ENCODE results near the gene PPP2R2C. TPM values are rescaled to one million over a fixed set of nuclear protein-coding genes. Genes with fewer than 3 reads are reported as not detected.

Gene PPP2R2C
- total RNA-seq, 4 donors from 2014 or later: 0.47 to 4.6 (median 1.0) TPM

DNA sequence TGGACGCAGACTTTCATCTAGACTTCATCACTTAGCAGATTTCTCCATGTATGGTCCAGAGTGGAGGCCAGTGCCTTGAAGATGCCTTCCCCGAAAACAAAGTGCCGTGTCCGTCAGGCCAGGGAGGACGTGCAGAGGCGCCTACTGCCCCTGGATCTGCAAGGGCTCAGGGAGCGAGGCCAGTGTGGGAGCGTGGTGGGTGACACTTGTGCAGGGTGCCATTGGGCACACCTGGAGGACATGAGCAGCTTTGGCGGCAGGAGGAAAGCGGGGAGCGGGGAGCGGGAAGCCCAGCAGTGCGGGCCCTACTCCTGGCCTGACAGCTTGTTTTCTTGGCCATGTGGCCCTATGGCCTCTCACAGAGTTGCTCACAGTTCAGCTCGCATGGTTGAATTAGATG is 176.9 kb downstream of the PPP2R2C start:
- TF ChIP-seq POLR2A (IDR thresholded peaks at IDR 0.05): no peak
- no peak for TF ChIP-seq POLR2AphosphoS5 (IDR thresholded peaks at IDR 0.05)
- TF ChIP-seq EP300 (IDR thresholded peaks at IDR 0.05): no peak
- TF ChIP-seq, protein P1, sequence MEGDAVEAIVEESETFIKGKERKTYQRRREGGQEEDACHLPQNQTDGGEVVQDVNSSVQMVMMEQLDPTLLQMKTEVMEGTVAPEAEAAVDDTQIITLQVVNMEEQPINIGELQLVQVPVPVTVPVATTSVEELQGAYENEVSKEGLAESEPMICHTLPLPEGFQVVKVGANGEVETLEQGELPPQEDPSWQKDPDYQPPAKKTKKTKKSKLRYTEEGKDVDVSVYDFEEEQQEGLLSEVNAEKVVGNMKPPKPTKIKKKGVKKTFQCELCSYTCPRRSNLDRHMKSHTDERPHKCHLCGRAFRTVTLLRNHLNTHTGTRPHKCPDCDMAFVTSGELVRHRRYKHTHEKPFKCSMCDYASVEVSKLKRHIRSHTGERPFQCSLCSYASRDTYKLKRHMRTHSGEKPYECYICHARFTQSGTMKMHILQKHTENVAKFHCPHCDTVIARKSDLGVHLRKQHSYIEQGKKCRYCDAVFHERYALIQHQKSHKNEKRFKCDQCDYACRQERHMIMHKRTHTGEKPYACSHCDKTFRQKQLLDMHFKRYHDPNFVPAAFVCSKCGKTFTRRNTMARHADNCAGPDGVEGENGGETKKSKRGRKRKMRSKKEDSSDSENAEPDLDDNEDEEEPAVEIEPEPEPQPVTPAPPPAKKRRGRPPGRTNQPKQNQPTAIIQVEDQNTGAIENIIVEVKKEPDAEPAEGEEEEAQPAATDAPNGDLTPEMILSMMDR (IDR thresholded peaks at IDR 0.05): no peak
- no peaks in the 10 kb centered on the region for H3K9me3 ChIP-seq
- H3K4me3 ChIP-seq: no peak overlapping the region
- peaks cover 0 to 98% of the 10 kb centered on the region in 2 donors for H3K36me3 ChIP-seq
- H3K27ac ChIP-seq: no peak overlapping the region
- no peaks in the 10 kb centered on the region for H3K27me3 ChIP-seq
- no peak for ATAC-seq
- peaks cover 0 to 6% (median 0%) of the 10 kb centered on the region in 3 donors for H3K4me1 ChIP-seq
- 100% methylated on average over 3 of the region's 14 CpGs; no CpG with 5 or more reads in 1 of the 2 donors for WGBS, 2 donors (ENCODE audit: low coverage in 1 of 2)

DNA sequence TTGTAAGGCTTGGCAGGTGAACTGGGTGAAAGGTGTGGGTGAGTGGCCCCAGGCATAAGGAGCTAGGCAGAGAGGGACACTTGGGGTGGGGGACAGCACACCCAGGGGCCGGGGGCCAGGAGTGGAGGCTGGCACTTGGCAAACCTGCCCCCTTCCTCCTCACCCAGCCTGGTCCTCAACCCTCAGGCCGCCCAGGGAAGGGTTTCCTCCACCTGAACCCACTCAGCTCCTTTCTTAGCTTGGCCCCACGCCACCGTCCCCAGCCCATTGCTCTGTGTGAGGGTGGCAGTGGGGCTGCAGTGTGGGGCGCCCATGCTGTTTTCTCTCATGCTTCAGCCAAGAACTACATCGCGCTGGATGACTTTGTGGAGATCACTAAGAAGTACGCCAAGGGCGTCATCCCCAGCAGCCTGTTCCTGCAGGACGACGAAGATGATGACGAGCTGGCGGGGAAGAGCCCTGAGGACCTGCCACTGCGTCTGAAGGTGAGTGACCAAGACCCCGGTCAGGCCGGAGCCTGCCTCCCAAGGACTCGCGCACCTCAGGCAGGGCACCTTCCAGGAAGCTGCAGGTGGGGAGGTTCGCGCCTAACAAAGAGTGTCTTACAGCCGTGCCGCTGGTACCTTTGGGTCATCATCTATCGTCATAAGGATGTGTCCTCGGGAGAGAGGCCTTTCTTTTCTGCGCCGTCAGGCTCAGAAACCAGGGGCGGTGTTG is 177.6 kb downstream of the PPP2R2C start:
- Histone ChIP-seq H3K36me3 (peaks cover 0 to 98% of the 10 kb centered on the region in 2 donors), H3K27me3 (no peaks in the 10 kb centered on the region), H3K9me3 (no peaks in the 10 kb centered on the region), H3K27ac (no peak overlapping the region), H3K4me3 (no peak overlapping the region), H3K4me1 (peaks cover 0 to 6% (median 0%) of the 10 kb centered on the region in 3 donors)
- TF ChIP-seq, protein P1 (IDR thresholded peaks at IDR 0.05): no peak
- TF ChIP-seq POLR2AphosphoS5 (IDR thresholded peaks at IDR 0.05): no peak
- no peak for TF ChIP-seq POLR2A (IDR thresholded peaks at IDR 0.05)
- no peak for TF ChIP-seq EP300 (IDR thresholded peaks at IDR 0.05)
- WGBS, 2 donors (ENCODE audit: low coverage in 1 of 2): 84% methylated on average over 6 of the region's 27 CpGs; no CpG with 5 or more reads in 1 of the 2 donors
- ATAC-seq: no peak

DNA sequence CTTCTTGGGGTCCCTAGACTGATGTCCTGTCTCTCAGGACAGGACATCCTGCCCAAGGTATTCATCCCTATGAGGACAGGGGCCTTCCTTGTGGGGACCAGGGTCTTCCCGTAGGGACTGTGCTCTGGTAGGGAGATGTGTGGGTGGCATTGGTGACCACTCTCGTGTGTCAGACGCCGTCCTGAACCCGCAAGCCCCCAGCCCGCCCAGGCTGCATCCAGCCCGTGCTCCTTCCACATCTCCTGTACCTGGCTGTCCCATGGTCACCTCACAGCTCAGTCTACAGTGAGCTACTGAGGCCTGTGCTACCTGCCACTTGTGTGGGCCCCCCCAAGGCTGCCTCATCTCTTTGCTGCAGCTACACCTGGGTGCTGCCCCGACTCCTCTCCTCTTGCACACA is 178.8 kb downstream of the PPP2R2C start:
- H3K27ac ChIP-seq: no peak overlapping the region
- TF ChIP-seq POLR2AphosphoS5 (IDR thresholded peaks at IDR 0.05): no peak
- TF ChIP-seq POLR2A (IDR thresholded peaks at IDR 0.05): no peak
- no peak for TF ChIP-seq EP300 (IDR thresholded peaks at IDR 0.05)
- TF ChIP-seq, protein P1 (IDR thresholded peaks at IDR 0.05): no peak
- no peak overlapping the region for H3K4me3 ChIP-seq
- no peaks in the 10 kb centered on the region for H3K27me3 ChIP-seq
- H3K4me1 ChIP-seq: peaks cover 0 to 6% (median 0%) of the 10 kb centered on the region in 3 donors
- 93 to 100% methylated on average over 1 to 6 of the region's 8 CpGs for WGBS, 2 donors (ENCODE audit: low coverage in 1 of 2)
- H3K9me3 ChIP-seq: no peaks in the 10 kb centered on the region
- peaks cover 0 to 100% of the 10 kb centered on the region in 2 donors for H3K36me3 ChIP-seq
- ATAC-seq: no peak

DNA sequence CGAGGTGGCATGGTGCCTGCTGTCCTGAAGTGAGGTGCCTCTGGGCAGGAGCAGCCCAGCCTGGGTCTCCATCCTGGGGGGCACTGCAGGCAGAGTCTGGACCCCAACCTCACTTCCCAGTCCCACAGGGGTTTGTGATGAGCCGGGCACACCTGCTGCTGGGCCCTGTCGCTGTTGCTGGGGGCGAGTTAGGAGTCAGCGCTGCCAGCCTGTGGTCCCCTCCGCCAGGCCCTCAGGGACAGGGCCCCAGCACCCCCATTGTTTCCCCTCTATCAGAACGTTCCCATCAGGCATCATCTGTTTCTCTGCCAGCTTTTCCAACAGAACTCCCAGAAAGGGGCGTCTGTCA is 179.3 kb downstream of the PPP2R2C start:
- no peak overlapping the region for H3K27ac ChIP-seq
- no peak for TF ChIP-seq POLR2A (IDR thresholded peaks at IDR 0.05)
- no peak for TF ChIP-seq POLR2AphosphoS5 (IDR thresholded peaks at IDR 0.05)
- TF ChIP-seq, protein P1 (IDR thresholded peaks at IDR 0.05): no peak
- TF ChIP-seq EP300 (IDR thresholded peaks at IDR 0.05): no peak
- H3K9me3 ChIP-seq: no peaks in the 10 kb centered on the region
- no peaks in the 10 kb centered on the region for H3K27me3 ChIP-seq
- peaks cover 0 to under 1% (median 0%) of the 10 kb centered on the region in 3 donors for H3K4me1 ChIP-seq
- H3K4me3 ChIP-seq: no peak overlapping the region
- no peak for ATAC-seq
- 58 to 83% methylated on average over 1 to 2 of the region's 8 CpGs for WGBS, 2 donors (ENCODE audit: low coverage in 1 of 2)
- peaks cover 0 to 100% of the 10 kb centered on the region in 2 donors for H3K36me3 ChIP-seq
